ENCODE data around the gene CCN2. TPM values are rescaled to one million over a fixed set of nuclear protein-coding genes. Genes with fewer than 3 reads are reported as not detected.

Gene CCN2
- total and polyA plus RNA-seq, 2 experiments from 2014 or later: 147 to 300 TPM

GRCh38 chr6:131966443-131966842 is 15.3 kb upstream of the CCN2 start:
- H3K4me2 ChIP-seq: no peak overlapping the region
- no peaks in the 10 kb centered on the region for H3K4me1 ChIP-seq (ENCODE audit: insufficient read depth)
- H4K20me1 ChIP-seq (ENCODE audit: insufficient read depth, poor library complexity, severe bottlenecking): no peaks in the 10 kb centered on the region
- H3K4me3 ChIP-seq: no peak overlapping the region
- no peaks in the 10 kb centered on the region for H3K9me2 ChIP-seq (replicated peaks; ENCODE audit: insufficient read depth)
- H3K27ac ChIP-seq: no peak overlapping the region
- no peak overlapping the region for H2AFZ ChIP-seq
- H3K36me3 ChIP-seq (replicated peaks; ENCODE audit: insufficient read depth, low read depth): no peaks in the 10 kb centered on the region
- H3K79me2 ChIP-seq: no peaks in the 10 kb centered on the region
- DNase-seq (ENCODE audit: low spot score): no peak
- no peaks in the 10 kb centered on the region for H3K9me3 ChIP-seq (ENCODE audit: low read depth)
- WGBS (ENCODE audit: low lambda C conversion rate, missing lambda C conversion rate): 69% methylated on average over 6 of the region's 6 CpGs
- no peaks in the 10 kb centered on the region for H3K27me3 ChIP-seq
- TF ChIP-seq EZH2 (IDR thresholded peaks at IDR 0.05; ENCODE audit: borderline replicate concordance): no peak
- TF ChIP-seq CTCF (IDR thresholded peaks at IDR 0.05; ENCODE audit: poor library complexity): no peak
- no peak for TF ChIP-seq EZH2phosphoT487 (IDR thresholded peaks at IDR 0.05; ENCODE audit: low read depth, severe bottlenecking, unreplicated experiment)

- Histone ChIP-seq H3K9me2 (replicated peaks; ENCODE audit: insufficient read depth) (no peaks in the 10 kb centered on the region), H3K4me2 (no peak overlapping the region), H3K27me3 (no peaks in the 10 kb centered on the region), H3K4me3 (no peak overlapping the region), H2AFZ (no peak overlapping the region), H3K36me3 (replicated peaks; ENCODE audit: insufficient read depth, low read depth) (no peaks in the 10 kb centered on the region), H3K9me3 (ENCODE audit: low read depth) (no peaks in the 10 kb centered on the region), H3K4me1 (ENCODE audit: insufficient read depth) (peaks cover 6% of the 10 kb centered on the region), H3K27ac (no peak overlapping the region), H3K79me2 (no peaks in the 10 kb centered on the region), H4K20me1 (ENCODE audit: insufficient read depth, poor library complexity, severe bottlenecking) (no peaks in the 10 kb centered on the region)
- no peak for DNase-seq (ENCODE audit: low spot score)
- TF ChIP-seq EZH2 (IDR thresholded peaks at IDR 0.05; ENCODE audit: borderline replicate concordance) (no peak), EZH2phosphoT487 (IDR thresholded peaks at IDR 0.05; ENCODE audit: low read depth, severe bottlenecking, unreplicated experiment) (no peak)
Measured at GRCh38 chr6:131963063-131963462, 11.9 kb upstream of the CCN2 start.

- no peaks in the 10 kb centered on the region for H3K9me2 ChIP-seq (replicated peaks; ENCODE audit: insufficient read depth)
- 68% methylated on average over 6 of the region's 6 CpGs for WGBS (ENCODE audit: low lambda C conversion rate, missing lambda C conversion rate)
- H3K27ac ChIP-seq: no peak overlapping the region
- no peaks in the 10 kb centered on the region for H4K20me1 ChIP-seq (ENCODE audit: insufficient read depth, poor library complexity, severe bottlenecking)
- H3K79me2 ChIP-seq: no peaks in the 10 kb centered on the region
- H3K27me3 ChIP-seq: no peaks in the 10 kb centered on the region
- H3K9me3 ChIP-seq (ENCODE audit: low read depth): no peaks in the 10 kb centered on the region
- no peaks in the 10 kb centered on the region for H3K36me3 ChIP-seq (replicated peaks; ENCODE audit: insufficient read depth, low read depth)
- no peak overlapping the region for H2AFZ ChIP-seq
- no peak overlapping the region for H3K4me3 ChIP-seq
- no peak overlapping the region for H3K4me2 ChIP-seq
- DNase-seq (ENCODE audit: low spot score): no peak
- TF ChIP-seq CTCF (IDR thresholded peaks at IDR 0.05; ENCODE audit: poor library complexity): peak; percentile 36
- TF ChIP-seq EZH2 (IDR thresholded peaks at IDR 0.05; ENCODE audit: borderline replicate concordance): no peak
- peaks cover 14% of the 10 kb centered on the region for H3K4me1 ChIP-seq (ENCODE audit: insufficient read depth)
Measured at GRCh38 chr6:131960371-131961133, 9.4 kb upstream of the CCN2 start.

- no peak overlapping the region for H3K4me3 ChIP-seq
- H3K9me3 ChIP-seq (ENCODE audit: low read depth): no peaks in the 10 kb centered on the region
- no peaks in the 10 kb centered on the region for H4K20me1 ChIP-seq (ENCODE audit: insufficient read depth, poor library complexity, severe bottlenecking)
- peak overlapping the region; percentile 40 for H3K4me2 ChIP-seq
- no peaks in the 10 kb centered on the region for H3K9me2 ChIP-seq (replicated peaks; ENCODE audit: insufficient read depth)
- TF ChIP-seq EZH2 (IDR thresholded peaks at IDR 0.05; ENCODE audit: borderline replicate concordance) (no peak), CTCF (IDR thresholded peaks at IDR 0.05; ENCODE audit: poor library complexity) (no peak), EZH2phosphoT487 (IDR thresholded peaks at IDR 0.05; ENCODE audit: low read depth, severe bottlenecking, unreplicated experiment) (no peak)
- H3K27ac ChIP-seq: peak overlapping the region; percentile 79
- peak; percentile 72 for DNase-seq (ENCODE audit: low spot score)
- 79% methylated on average over 11 of the region's 11 CpGs for WGBS (ENCODE audit: low lambda C conversion rate, missing lambda C conversion rate)
- no peaks in the 10 kb centered on the region for H3K36me3 ChIP-seq (replicated peaks; ENCODE audit: insufficient read depth, low read depth)
- peak overlapping the region; percentile 30 for H2AFZ ChIP-seq
- H3K27me3 ChIP-seq: no peaks in the 10 kb centered on the region
- peaks cover 21% of the 10 kb centered on the region for H3K4me1 ChIP-seq (ENCODE audit: insufficient read depth)
- no peaks in the 10 kb centered on the region for H3K79me2 ChIP-seq
Measured at GRCh38 chr6:131958542-131959470, 7.6 kb upstream of the CCN2 start.

All from hepatocyte (in vitro differentiated cells).